GM04503 (cell line): Measurements from ENCODE around the gene NKX1-1.
"Not testable (repeated sequence)": the region's sequence is repeated elsewhere in the genome, so short reads cannot be mapped to it uniquely, and the experiment has no call there.

Source experiments
- DNase-seq: peaks from one replicate; pipeline ENCODE4 v3.0.0-alpha.2; 2012; ENCODE audit warnings: low read depth

Gene NKX1-1

DNA sequence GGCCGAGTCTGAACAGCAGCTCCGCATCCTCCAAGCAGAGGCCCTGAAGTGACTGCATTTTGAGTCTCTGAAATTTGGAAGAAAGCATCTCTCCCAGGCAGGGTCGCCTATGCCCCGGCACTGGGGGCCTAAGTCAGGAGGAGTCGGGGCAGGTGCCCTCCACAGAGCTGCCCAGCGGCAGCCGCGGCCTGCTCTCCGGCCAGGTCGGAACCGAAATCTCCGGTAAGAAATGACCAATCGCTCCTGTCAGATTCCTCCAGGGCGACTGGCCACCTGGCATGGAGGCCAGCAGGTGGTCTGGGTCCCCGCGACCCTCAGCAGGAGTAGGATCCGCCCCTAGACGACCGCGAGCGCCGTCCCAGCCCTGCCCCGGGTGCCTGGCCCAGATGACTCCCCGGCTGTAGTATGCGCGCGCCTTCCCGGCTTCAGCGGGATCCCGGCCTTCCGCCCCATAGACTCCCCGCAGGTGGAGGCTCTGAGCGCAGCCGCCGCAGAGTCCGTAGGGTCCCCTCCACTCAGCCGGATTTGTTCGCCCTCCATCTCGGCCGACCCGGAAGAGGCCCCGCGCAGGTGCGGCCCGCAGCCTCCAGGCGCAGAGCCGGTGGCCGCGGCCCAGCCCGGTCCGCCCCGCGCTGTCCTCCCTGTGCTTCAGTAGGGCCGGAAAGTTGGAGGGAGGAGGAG is 1.5 kb downstream of the NKX1-1 start:
- no peak for DNase-seq

- DNase-seq, result no peak
These were observed 2.4 kb downstream of the NKX1-1 start for GRCh38 chr4:1403591-1404572.

DNA sequence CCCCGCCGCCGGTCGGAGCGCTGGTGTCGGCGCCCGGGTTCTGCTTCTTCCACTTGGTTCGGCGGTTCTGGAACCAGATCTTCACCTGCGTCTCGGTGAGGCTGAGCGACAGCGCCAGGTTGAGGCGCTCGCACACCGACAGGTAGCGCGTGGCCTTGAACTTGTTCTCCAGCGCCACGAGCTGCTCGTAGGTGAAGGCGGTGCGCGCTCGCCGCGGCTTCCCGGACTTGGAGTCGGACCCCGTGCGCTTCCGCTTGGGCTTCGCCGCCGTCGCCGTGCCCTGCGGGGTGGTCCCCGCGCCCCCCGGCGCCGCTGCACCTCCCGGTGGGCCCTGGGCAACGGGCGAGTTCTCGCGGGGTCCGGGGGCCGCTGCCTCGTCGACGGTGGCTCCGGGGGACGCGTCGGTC is 3.1 kb downstream of the NKX1-1 start:
- no peak for DNase-seq

- no peak for DNase-seq
These were observed 3.6 kb downstream of the NKX1-1 start for GRCh38 chr4:1402516-1403091.

DNA sequence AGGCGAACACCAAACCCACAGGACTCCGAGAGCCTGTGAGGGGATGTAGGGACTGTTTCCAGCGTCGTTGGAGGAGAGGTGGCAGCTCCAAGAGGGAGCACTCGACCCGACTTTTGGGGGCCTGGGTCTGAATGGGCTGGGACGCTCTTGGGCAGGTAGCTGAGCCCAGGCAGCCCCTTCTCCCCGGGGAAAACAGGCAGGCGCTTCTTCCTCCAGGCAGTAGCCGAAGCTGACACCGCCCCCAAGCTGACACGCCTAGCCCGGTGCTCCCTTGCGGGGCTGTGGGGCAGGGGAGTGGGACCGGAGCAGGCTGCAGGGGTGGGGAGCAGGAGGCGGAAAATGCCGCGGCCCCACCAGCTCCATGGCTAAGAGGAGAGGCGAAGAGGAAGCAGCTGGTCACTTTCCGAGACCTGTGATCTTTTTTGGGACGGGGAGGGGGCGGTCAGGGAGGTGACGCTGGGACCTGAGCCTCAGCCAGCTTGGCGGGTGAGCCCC is 4.2 kb downstream of the NKX1-1 start:
- no peak for DNase-seq

GRCh38 chr4:1401409-1402020 is 4.7 kb downstream of the NKX1-1 start:
- DNase-seq, result no peak

DNA sequence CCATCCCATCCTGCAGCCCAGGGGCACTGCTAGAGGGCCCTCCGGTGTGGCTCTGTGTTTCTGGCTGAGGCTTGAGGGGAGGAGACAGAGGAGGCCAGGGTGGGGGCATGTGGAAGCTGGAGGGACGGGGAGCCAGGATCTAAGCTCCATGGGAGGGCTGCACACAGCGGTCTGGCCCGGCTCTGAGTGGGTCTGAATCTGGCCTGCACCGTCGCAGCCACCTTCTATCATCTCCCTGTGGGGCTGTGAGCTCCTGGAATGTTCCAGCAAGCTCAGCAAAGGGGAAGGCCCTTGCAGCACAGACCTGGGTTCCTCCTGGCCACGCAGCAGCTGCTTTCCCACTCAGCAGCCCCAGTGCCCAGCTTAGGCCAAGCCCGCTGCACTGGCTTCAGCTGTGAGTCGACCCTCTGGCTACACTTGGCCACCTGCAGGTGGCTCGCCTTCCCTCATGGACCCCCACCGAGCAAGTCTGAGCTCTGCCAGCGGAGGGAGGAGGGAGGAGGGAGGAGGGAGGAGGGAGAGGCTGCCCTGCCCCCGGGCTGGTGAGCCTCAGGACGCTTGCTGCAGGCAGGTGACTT is 5.3 kb downstream of the NKX1-1 start:
- DNase-seq, result no peak

GRCh38 chr4:1400191-1400805 is 5.9 kb downstream of the NKX1-1 start:
- no peak for DNase-seq

DNA sequence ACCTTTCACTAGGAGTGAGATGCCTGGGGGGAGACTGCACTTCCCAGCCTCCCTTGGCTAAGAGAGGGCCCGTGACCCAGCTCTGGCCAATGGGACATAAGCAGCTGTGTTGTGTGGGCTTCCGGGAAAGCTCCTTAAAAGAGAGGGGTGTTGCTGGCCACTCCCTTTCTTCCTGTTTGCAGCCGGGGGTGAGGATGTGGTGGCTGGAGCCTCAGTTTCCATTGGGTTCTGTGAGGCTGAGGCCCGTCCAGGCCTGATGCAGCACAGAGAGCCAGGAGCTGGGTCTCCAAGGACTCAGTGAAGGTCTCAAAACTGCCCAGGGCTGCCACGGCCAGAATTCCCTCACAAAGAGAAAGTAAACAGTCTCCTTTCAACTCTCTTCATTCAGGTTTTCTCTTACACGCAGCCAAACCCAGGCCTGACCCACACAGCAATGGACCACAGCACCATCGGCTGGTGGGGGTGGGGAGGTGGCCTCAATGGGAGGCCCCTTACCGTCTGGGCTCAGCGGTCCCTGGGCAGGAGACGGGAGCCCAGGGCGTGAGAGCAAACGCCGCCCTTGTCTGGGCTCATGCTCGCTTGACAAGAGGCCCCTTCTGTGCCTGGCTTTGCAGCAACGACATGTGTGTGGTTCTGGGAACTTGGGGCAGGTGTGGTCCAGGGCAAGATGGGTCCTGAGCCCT is 6.6 kb downstream of the NKX1-1 start:
- no peak for DNase-seq

DNA sequence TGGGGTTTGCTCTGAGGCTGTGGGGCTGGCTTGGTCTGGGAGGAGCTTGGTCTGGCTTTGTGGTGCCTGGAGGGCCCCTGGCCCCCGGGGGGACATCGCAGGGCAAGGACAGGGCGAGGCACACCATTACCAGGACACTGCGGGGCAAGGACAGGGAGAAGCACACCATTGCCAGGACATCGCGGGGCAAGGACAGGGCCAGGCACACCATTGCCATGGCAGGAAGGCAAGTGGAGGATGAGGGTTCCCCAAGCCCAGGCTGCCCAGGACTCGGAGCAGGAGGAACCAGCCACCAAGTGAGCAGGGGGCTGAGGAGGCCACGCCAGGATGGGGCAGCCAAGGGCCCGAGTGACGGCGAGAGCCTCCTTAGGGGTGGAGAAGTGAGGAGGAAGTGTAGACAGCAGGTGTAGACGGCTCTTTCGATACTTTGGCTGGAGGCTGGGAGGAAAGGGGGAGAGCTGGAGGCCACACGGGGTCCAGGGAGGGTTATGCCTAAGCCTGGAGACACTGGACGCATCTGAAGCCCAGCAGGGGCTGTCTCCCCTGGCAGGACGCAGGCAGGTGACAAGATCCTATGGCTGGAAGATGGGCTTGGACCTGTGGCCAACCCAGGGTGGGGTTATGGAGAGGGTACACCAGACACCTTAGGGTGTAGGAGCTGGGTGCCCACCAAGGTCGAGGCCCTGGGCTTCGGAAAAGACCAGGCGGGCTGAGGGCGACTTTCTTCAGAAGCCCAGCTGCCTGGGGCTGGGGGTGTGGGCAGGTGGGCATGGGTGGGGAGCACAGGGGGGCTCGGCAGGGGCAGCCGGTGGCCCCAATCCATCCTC is 7.3 kb downstream of the NKX1-1 start:
- no peak for DNase-seq

DNA sequence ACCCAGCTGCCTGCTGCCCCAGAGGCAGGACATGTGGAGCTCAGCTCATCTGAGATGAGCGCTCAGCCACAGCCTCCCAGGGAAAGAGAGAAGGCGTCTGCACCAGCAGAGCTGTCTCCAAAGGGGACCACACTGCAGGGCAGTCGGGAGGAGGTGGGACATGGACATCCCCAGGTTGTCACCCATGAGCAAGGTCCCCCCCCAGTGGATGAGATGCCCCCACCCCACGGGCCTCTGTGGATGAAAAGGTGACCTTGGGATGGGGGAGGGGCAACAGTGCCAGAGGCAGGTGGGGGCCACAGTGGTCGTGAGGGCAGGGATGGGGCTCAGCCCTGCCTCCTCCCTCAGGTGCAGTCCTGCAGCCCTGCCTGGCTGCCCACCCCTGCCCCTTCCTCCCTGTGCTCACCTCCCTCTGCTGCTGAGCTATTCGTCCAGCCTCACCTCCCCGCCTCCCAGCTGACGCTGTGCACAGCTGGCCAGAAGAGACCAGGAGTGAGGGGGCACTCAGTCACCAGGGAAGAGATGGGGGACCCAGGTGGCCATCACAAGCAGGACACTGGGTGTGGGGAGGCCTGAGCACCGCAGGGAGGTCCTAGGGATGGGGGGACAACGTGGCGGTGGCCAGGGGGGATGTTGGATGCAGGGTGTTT is 9.3 kb downstream of the NKX1-1 start:
- DNase-seq, result no peak

- no peak for DNase-seq
These were observed 10.1 kb downstream of the NKX1-1 start for GRCh38 chr4:1395941-1396805.

- not testable (repeated sequence) for DNase-seq
These were observed 10.8 kb downstream of the NKX1-1 start for GRCh38 chr4:1395389-1395820.

GRCh38 chr4:1394554-1395388 is 11.5 kb downstream of the NKX1-1 start:
- DNase-seq, result not testable (repeated sequence)

- no peak for DNase-seq
These were observed 12.4 kb downstream of the NKX1-1 start for GRCh38 chr4:1393866-1394265.

- DNase-seq, result not testable (repeated sequence)
These were observed 12.9 kb downstream of the NKX1-1 start for GRCh38 chr4:1393363-1393762.
